Kidney capillary endothelial cell (primary cell): ENCODE measurements around the gene EXOC4.
"Not testable (repeated sequence)": the region's sequence is repeated elsewhere in the genome, so short reads cannot be mapped to it uniquely, and the experiment has no call there.

Experiments used
- DNase-seq: peaks from one replicate; pipeline ENCODE4 v3.0.0-alpha.2; 2018; ENCODE audit warnings: low spot score

EXOC4 gene

DNA sequence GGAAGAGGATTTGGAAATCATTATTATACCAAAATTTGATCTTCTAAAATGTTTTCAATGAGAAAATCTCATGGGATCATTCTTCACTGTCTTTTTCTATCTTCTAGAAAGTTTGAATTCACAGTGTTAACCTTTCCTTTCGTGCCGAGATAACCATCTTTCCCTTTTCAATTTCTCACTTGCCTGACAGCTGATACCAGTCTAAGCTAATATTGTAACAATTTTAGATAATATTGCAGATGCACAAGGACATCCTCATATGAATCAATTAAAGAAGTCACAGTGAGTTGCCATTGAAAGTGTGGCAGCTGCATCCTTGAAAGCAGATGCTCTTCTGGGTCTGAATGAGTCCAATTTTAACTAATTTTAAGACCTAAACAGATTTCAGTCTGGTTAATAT is 734.7 kb downstream of the EXOC4 start:
- no peak for DNase-seq

GRCh38 chr7:133993547-133993946 is 740.7 kb downstream of the EXOC4 start:
- DNase-seq, result no peak

- DNase-seq, result not testable (repeated sequence)
These were observed 741.2 kb downstream of the EXOC4 start for GRCh38 chr7:133994100-133994499.

GRCh38 chr7:133997463-133997862 is 744.6 kb downstream of the EXOC4 start:
- DNase-seq, result no peak

- no peak for DNase-seq
These were observed 746.3 kb downstream of the EXOC4 start for GRCh38 chr7:133999178-133999577.

DNA sequence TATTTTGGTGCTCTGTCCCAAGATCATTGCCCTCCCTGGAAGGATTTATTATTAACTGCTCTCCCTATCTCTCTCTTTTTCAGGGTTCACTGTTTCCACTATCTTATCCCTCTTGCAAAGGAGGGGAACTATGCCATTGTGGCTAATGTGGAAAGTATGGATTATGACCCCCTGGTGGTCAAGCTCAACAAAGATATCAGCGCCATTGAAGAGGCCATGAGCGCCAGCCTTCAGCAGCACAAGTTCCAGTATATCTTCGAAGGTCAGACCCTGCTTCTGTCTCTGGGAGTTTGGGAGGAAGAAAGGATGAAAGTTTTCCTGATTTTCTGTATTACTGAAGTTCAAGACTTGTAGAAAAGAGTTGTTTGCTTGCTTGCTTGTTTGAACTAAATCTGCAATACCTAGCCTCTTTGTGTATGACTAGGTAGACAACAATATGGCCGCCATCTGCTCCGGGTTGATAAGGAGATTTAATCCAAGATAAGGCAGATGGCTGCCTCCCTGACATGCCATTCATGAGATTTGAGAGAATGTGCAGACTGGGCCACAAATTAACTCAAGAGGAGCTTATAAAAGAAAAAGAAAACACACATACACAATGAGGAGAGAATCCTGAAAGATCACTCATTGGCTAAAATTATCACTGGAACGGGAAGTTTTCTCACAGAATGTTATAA is 752.1 kb downstream of the EXOC4 start:
- DNase-seq, result no peak

DNA sequence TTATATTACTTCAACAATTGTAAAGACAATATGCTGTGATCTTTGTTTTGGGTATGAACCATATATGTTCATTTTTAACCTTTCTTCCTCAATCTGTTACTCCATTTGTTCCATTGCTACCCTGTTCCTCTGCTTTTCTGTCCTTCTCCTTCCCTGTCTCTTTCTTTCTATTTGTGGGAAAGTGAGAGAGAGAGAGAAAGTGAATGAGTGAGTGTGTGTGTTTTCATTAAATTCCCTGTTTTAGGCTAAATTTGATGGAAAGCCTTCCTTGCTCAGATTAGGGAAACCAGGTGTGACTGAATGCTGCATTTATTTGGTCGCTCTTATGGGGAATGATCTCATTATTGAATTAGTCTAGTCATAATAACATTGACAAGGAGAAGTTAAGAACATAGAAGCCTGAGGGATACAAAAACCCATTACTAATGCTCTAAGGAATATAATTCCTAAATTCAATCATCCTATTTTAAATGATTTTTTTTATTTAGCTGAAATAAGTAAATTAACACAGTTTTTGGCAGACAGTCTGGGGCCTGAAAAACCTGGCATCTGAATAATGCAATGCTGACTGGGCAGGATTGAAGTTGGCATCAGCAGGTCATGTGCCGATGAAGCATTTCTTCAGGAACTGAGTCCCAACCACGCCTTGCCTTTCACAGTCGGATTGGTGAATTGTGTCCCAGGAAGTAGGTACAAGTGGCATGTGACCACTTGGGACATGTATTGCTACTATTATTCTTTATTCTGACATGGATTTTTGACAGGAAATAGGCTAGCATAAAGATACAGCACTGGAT is 756.6 kb downstream of the EXOC4 start:
- no peak for DNase-seq

GRCh38 chr7:134013249-134013648 is 760.4 kb downstream of the EXOC4 start:
- no peak for DNase-seq

DNA sequence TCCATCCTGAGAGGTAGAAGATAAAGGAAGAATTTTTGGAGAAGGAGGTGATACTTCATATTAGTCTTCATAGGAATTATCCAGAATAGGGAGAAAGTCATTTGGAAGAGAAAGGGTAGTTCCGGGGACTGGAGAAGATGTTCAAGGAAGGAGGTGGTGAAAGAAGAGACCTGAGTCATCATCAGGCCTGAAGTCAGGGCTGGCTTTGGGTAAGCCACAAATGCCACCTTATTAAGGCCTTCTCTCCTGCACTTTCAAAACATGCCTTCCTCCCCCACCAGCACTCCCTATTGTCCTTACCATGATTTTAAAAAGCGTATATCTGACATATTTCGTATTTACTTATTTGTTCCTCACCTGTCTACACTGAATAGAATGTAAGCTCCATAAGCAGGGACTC is 762.1 kb downstream of the EXOC4 start:
- DNase-seq, result no peak

- DNase-seq, result peak; percentile 35
These were observed 763.5 kb downstream of the EXOC4 start for GRCh38 chr7:134016223-134016941.

- DNase-seq, result no peak
These were observed 764.0 kb downstream of the EXOC4 start for GRCh38 chr7:134016942-134017303.

- no peak for DNase-seq
These were observed 765.4 kb downstream of the EXOC4 start for GRCh38 chr7:134018306-134018705.

DNA sequence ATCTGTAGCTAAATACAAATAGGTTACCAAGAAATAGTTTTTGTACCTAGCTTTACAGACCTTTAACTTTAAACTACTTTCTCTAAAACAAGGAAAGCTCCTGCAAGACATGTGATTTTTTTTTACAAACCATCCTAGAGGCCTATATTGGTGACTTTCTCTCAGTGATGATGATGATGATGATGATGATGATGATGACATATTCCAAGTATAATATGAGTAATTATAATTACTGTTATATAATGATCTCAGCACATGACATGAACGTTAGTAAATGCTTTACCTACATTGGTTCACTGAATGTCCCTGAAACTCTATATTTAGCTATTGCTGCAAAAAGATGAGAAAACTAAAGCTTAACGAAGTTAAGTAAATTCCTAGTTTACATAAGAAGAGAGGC is 766.4 kb downstream of the EXOC4 start:
- DNase-seq, result no peak

GRCh38 chr7:134021836-134022235 is 769.0 kb downstream of the EXOC4 start:
- DNase-seq, result no peak

GRCh38 chr7:134022286-134022911 is 769.5 kb downstream of the EXOC4 start:
- no peak for DNase-seq

DNA sequence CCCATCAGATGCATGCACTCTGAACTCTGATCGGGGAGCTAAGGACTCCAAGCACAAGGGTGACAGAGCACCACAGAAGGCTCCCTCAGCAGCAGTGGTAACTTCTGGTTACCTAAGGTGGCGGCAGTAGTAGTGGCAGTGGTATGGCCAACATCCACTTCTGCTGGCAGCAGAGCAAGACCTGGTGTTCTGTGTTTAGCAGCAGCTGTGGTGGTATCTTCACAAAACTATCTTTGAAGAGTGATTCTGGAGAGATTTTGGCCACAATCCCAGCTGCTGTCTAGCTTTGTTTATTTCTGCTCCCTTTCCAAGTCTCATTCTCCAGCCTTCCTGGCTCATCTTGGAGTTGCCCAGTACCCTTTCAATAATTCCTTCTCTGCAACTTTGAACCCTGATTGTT is 771.9 kb downstream of the EXOC4 start:
- no peak for DNase-seq

- no peak for DNase-seq
These were observed 776.0 kb downstream of the EXOC4 start for GRCh38 chr7:134028853-134029252.

- DNase-seq, result no peak
These were observed 776.9 kb downstream of the EXOC4 start for GRCh38 chr7:134029743-134030142.

- no peak for DNase-seq
These were observed 777.6 kb downstream of the EXOC4 start for GRCh38 chr7:134030460-134030865.

DNA sequence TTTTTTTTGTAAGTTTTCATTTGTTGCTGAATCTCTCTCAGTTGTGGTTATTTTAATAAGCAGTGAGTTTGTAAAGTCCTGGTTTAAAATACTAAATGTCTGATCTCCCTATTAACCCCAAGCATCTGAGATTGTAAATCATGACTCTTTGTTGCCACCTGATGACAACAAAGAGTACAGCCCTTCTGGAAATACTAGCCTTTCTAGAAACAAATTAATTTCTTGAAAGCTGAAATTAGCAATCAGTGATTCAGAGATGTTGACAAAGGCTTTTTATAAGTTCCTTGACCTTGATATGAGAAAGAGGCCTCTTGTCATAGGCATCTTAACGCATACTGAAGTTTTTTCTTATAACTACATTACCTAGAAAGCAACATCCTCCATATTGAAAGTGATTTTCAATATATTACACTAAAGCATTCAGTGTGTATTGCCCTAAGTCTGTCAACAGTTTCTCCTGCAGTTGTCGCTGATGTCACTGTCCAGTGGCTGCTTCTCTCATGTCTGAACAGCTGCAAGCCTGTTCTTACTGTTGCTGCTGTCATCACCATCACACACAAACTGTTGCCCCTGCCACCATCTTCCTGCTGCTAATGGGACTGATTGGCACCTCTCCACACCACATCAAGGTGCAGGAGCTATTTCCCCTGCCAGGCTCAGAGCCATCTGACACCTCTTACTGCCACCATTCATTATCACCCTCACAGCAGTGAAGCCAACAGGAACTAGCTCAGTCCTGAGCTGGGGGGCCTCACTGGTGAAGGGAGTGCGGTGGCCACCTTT is 779.1 kb downstream of the EXOC4 start:
- DNase-seq, result no peak

- no peak for DNase-seq
These were observed 781.8 kb downstream of the EXOC4 start for GRCh38 chr7:134034652-134035051.

- no peak for DNase-seq
These were observed 785.1 kb downstream of the EXOC4 start for GRCh38 chr7:134037991-134038390.
